Measurements from ENCODE around the gene TARS3.

DNA sequence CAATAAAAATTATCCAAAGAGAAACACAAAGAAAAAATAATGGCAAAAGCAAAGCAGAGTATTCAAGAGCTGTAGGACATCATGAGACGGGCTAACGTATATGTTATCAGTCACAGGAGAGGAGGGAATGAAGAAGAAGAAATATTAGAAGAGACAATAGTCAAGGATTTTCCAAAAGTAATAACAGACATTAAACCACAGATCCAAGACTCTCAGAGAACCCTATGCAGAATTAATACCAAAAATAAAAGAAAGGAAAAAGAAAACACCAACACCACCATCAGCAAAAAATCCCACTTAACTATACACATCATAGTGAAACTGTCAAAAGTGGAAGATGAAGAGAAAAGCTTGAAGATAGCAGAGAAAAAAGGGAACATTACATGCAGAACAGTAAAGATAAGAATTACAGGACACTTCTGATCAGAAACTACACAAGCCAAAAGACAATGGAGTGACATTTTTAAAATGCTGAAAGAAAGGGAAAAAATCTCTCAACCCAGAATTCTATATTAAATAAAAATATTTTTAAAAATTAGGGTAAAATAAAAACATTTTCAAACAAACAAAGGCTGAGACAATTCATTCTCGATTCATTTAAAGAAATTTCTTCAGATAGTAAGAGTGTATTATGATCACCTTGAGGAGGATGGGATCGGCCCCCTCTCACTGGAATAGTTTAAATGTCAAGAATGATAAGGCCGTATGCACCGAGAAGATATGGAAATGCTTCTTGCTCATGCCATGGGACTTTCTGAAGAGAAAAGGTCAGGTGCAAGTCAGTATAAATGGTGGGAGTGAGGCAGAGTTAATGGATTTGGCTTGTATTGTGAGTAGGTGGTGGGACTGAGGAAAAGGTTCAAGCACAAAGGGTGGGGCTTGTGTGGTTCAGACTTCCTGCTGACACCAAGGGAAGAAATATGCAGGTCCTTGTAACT is 100.6 kb downstream of the TARS3 start:
- no peak for TF ChIP-seq POLR2A (IDR thresholded peaks at IDR 0.05; ENCODE audit: low read length)
- no peak for TF ChIP-seq GATA1 (IDR thresholded peaks at IDR 0.05; ENCODE audit: low read depth, low read length)
